IgD-negative memory B cell (primary cell): ENCODE measurements around the gene LAMC2. TPM values are rescaled to one million over a fixed set of nuclear protein-coding genes. Genes with fewer than 3 reads are reported as not detected.

Experiments used
- H3K27ac Mint-ChIP-seq, 3 donors: one replicate each; pipeline ENCODE4 v1.8.0; 2020 to 2022; ENCODE audit warnings: mild to moderate bottlenecking in 3 of 3, mixed read lengths in 3 of 3, moderate library complexity in 1 of 3
- H3K27me3 Mint-ChIP-seq: one replicate; pipeline ENCODE4 v1.8.0; 2021; ENCODE audit warnings: mixed read lengths
- H3K36me3 Mint-ChIP-seq: one replicate; pipeline ENCODE4 v1.8.0; 2020; ENCODE audit warnings: mild to moderate bottlenecking, mixed read lengths
- H3K4me1 Mint-ChIP-seq, 3 donors: one replicate each; pipeline ENCODE4 v1.8.0; 2020 to 2022; ENCODE audit warnings: mixed read lengths in 3 of 3, mild to moderate bottlenecking in 1 of 3
- H3K4me3 Mint-ChIP-seq, 4 donors: one replicate each; pipeline ENCODE4 v1.8.0; 2020 to 2022; ENCODE audit warnings: mild to moderate bottlenecking in 4 of 4, mixed read lengths in 4 of 4, moderate library complexity in 3 of 4
- H3K9me3 Mint-ChIP-seq, 3 donors: one replicate each; pipeline ENCODE4 v1.8.0; 2020 to 2021; ENCODE audit warnings: mixed read lengths in 3 of 3, mild to moderate bottlenecking in 1 of 3
- polyA plus RNA-seq: library from polyadenylated mRNA; unstranded; fragments of 300-500 nt; fragmentation: Illumina TruSeq; gene quantifications from one replicate; pipeline ENCODE4 v1.2.3, GENCODE V29; 2021

The LAMC2 gene
- polyA plus RNA-seq, 1 donor from 2014 or later: not detected

GRCh38 chr1:183215076-183215720, 29.1 kb downstream of the LAMC2 start:
- no peaks in the 10 kb centered on the region for H3K36me3 Mint-ChIP-seq
- H3K9me3 Mint-ChIP-seq: no peaks in the 10 kb centered on the region
- no peak overlapping the region for H3K27ac Mint-ChIP-seq
- no peak overlapping the region for H3K4me3 Mint-ChIP-seq
- H3K4me1 Mint-ChIP-seq: peaks cover 0 to 6% (median 6%) of the 10 kb centered on the region in 3 donors
- peaks cover 18% of the 10 kb centered on the region for H3K27me3 Mint-ChIP-seq

- no peaks in the 10 kb centered on the region for H3K9me3 Mint-ChIP-seq
- no peak overlapping the region for H3K27ac Mint-ChIP-seq
- peaks cover 16% of the 10 kb centered on the region for H3K27me3 Mint-ChIP-seq
- H3K4me1 Mint-ChIP-seq: peaks cover 0 to 6% (median 6%) of the 10 kb centered on the region in 3 donors
- no peak overlapping the region for H3K4me3 Mint-ChIP-seq
- H3K36me3 Mint-ChIP-seq: no peaks in the 10 kb centered on the region
Observed at GRCh38 chr1:183215936-183216335, 29.9 kb downstream of the LAMC2 start.

DNA sequence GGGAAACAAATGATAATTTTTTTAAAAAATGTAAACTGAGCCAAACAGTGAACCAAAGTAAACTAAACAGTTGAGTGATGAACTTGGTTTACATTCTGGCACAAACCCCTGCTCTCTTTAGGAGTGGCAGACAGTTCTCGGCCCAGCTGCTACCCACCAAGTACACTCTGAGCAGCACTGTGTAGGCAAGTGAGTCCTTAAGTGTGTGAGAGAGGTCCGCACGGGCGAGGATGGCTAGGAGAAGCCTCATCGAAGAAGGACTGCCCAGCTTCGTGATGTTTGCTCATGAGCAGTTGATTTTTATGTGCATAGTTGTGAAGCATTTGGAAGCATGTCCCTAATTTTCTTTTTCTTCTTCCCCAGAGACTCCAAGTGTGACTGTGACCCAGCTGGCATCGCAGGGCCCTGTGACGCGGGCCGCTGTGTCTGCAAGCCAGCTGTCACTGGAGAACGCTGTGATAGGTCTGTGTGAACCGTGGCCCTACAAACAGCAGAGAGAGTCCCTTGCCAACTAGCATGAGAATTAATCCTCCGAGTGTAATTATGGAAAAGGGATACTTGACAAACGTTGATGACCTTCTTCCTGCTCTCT, 32.1 kb downstream of the LAMC2 start:
- H3K36me3 Mint-ChIP-seq: no peaks in the 10 kb centered on the region
- no peak overlapping the region for H3K4me3 Mint-ChIP-seq
- no peaks in the 10 kb centered on the region for H3K9me3 Mint-ChIP-seq
- H3K27ac Mint-ChIP-seq: no peak overlapping the region
- peaks cover 16% of the 10 kb centered on the region for H3K27me3 Mint-ChIP-seq
- H3K4me1 Mint-ChIP-seq: peaks cover 0 to 6% (median 6%) of the 10 kb centered on the region in 3 donors

DNA sequence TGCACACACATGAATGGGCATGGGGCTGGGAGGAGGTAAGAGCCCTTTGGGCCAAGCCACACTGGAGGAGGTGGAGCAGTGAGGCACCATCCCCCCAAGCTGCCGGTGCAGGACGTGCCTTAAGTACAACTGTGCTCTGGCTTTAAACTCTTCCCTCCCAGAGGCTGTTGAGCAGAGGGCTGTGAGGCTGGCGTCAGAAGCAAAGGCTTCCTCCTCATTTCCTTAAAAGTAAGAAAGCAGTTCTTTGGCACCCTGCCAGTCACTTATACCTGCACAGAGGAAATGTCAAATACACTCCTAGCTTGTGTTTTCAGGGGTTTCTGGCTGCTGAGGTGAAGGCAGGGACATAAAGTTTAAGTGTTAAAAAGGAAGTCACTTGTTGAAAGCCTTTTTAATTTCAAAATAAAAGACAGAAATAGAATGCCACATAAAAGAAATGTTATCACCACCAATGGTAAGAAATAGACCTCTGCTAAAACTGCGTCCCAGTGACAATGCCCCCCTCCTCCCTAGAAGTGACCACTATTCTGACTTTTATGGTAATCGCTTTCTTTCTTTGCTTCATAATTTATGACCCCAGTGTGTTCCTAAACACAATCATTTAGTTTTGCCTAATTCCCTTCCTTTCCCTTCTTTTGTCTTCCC, 33.0 kb downstream of the LAMC2 start:
- no peaks in the 10 kb centered on the region for H3K9me3 Mint-ChIP-seq
- H3K27ac Mint-ChIP-seq: no peak overlapping the region
- no peaks in the 10 kb centered on the region for H3K36me3 Mint-ChIP-seq
- no peak overlapping the region for H3K4me3 Mint-ChIP-seq
- H3K27me3 Mint-ChIP-seq: peaks cover 16% of the 10 kb centered on the region
- peaks cover 0 to 6% (median 6%) of the 10 kb centered on the region in 3 donors for H3K4me1 Mint-ChIP-seq

- peaks cover 0 to 6% (median 6%) of the 10 kb centered on the region in 3 donors for H3K4me1 Mint-ChIP-seq
- peaks cover 11% of the 10 kb centered on the region for H3K27me3 Mint-ChIP-seq
- no peak overlapping the region for H3K27ac Mint-ChIP-seq
- H3K4me3 Mint-ChIP-seq: no peak overlapping the region
- H3K36me3 Mint-ChIP-seq: no peaks in the 10 kb centered on the region
- H3K9me3 Mint-ChIP-seq: no peaks in the 10 kb centered on the region
Observed at GRCh38 chr1:183219616-183220009, 33.5 kb downstream of the LAMC2 start.

- no peaks in the 10 kb centered on the region for H3K9me3 Mint-ChIP-seq
- H3K27ac Mint-ChIP-seq: no peak overlapping the region
- no peaks in the 10 kb centered on the region for H3K36me3 Mint-ChIP-seq
- H3K4me1 Mint-ChIP-seq: peaks cover 2 to 12% (median 5%) of the 10 kb centered on the region in 3 donors
- H3K4me3 Mint-ChIP-seq: no peak overlapping the region
- peaks cover 14% of the 10 kb centered on the region for H3K27me3 Mint-ChIP-seq
Observed at GRCh38 chr1:183222909-183223308, 36.8 kb downstream of the LAMC2 start.

DNA sequence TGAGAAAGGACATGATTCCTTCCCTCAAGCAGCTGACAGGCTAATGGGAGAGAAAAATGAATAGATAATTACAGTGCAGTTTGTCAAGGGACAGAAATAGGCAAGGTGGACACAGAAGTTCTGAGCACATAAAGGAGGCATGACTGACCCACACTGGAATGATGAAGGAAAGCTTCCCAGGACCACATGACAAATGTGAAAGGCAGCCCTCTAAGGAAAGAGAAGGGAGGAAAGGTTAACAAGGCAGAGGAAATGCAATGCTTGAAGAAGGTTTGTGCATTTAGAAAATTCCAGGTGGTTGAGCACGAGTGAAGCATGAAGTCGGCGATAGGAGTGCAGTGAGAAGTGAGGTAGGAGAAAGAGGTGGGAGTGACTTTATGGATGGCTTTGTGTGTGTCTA, 37.4 kb downstream of the LAMC2 start:
- no peak overlapping the region for H3K27ac Mint-ChIP-seq
- H3K9me3 Mint-ChIP-seq: no peaks in the 10 kb centered on the region
- H3K4me3 Mint-ChIP-seq: no peak overlapping the region
- peaks cover 14% of the 10 kb centered on the region for H3K27me3 Mint-ChIP-seq
- peaks cover 1 to 12% (median 5%) of the 10 kb centered on the region in 3 donors for H3K4me1 Mint-ChIP-seq
- no peaks in the 10 kb centered on the region for H3K36me3 Mint-ChIP-seq

GRCh38 chr1:183226361-183226760, 40.3 kb downstream of the LAMC2 start:
- Mint-ChIP-seq H3K4me3 (no peak overlapping the region), H3K27ac (no peak overlapping the region), H3K9me3 (no peaks in the 10 kb centered on the region), H3K27me3 (peaks cover 4% of the 10 kb centered on the region), H3K36me3 (no peaks in the 10 kb centered on the region), H3K4me1 (peaks cover 0 to 6% (median 5%) of the 10 kb centered on the region in 3 donors)

GRCh38 chr1:183226963-183227362, 40.9 kb downstream of the LAMC2 start:
- H3K27me3 Mint-ChIP-seq: peaks cover 4% of the 10 kb centered on the region

GRCh38 chr1:183227422-183228346, 41.6 kb downstream of the LAMC2 start:
- H3K4me3 Mint-ChIP-seq: no peak overlapping the region
- peaks cover 4% of the 10 kb centered on the region for H3K27me3 Mint-ChIP-seq
- H3K4me1 Mint-ChIP-seq: peaks cover under 1 to 6% (median 5%) of the 10 kb centered on the region in 3 donors
- no peak overlapping the region for H3K27ac Mint-ChIP-seq
- no peaks in the 10 kb centered on the region for H3K36me3 Mint-ChIP-seq
- H3K9me3 Mint-ChIP-seq: no peaks in the 10 kb centered on the region

More at GRCh38 chr1:183226963-183227362, 40.9 kb downstream of the LAMC2 start:
- Mint-ChIP-seq H3K9me3 (no peaks in the 10 kb centered on the region), H3K4me3 (no peak overlapping the region), H3K27ac (no peak overlapping the region), H3K36me3 (no peaks in the 10 kb centered on the region), H3K4me1 (peaks cover 0 to 6% (median 5%) of the 10 kb centered on the region in 3 donors)

DNA sequence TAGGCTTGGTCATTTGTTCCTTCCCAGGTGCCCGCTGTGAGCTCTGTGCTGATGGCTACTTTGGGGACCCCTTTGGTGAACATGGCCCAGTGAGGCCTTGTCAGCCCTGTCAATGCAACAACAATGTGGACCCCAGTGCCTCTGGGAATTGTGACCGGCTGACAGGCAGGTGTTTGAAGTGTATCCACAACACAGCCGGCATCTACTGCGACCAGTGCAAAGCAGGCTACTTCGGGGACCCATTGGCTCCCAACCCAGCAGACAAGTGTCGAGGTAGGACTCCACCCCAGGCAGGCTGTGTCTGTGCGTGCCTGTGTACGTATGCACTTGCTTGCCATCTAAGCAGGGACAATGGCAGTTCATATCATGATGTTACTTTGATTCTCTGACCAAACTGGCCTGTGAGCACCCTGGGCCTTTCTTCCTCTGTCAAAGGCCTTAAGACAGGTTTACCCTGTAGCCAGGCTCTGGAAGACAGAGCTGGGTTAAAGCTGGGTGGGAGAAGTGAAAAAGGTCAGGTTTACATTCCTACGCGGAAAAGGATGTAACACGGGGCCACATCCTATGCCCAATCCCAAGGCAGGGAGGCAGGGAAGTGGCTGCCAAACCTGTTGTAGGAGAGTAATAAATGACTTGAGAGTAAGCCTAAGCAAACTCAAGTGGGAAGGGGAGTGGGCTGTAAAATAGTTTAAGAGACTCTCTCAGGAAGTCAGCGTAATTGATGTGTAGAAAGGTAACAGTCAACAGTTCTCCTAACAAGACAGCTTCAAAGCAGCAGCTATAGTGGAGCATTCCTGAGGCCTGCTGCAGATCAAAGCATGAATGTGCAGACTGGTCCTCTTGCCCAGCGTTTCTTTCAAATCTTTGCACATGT, 42.5 kb downstream of the LAMC2 start:
- Mint-ChIP-seq H3K27ac (no peak overlapping the region), H3K27me3 (peaks cover 4% of the 10 kb centered on the region), H3K9me3 (no peaks in the 10 kb centered on the region), H3K4me3 (no peak overlapping the region), H3K36me3 (no peaks in the 10 kb centered on the region), H3K4me1 (peaks cover 5 to 8% (median 7%) of the 10 kb centered on the region in 3 donors)

DNA sequence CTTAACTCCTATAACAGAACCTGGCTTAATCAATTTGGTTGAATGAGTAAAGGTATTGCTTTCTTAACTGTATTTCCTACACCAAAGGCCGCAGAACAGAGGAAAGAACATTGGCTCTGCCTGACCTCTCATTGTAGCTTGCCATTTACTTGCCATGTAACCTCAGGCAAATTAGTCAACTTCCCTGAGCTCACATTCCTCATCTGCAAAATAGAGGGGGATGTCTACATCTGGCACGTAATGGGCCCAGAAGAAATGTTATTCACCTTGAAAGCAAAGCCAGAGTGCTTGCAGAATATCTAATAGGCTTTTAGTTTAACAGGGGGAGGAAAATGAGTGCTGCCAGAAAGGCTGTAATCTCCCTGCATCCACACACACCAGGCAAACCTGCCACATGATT, 44.3 kb downstream of the LAMC2 start:
- Mint-ChIP-seq H3K9me3 (no peaks in the 10 kb centered on the region), H3K4me3 (no peak overlapping the region), H3K27ac (no peak overlapping the region), H3K36me3 (no peaks in the 10 kb centered on the region), H3K27me3 (peaks cover 4% of the 10 kb centered on the region), H3K4me1 (peaks cover 5 to 8% (median 7%) of the 10 kb centered on the region in 3 donors)

GRCh38 chr1:183231545-183231944, 45.5 kb downstream of the LAMC2 start:
- H3K4me1 Mint-ChIP-seq: peaks cover 5 to 8% (median 7%) of the 10 kb centered on the region in 3 donors
- H3K9me3 Mint-ChIP-seq: no peaks in the 10 kb centered on the region
- no peak overlapping the region for H3K4me3 Mint-ChIP-seq
- no peaks in the 10 kb centered on the region for H3K36me3 Mint-ChIP-seq
- H3K27me3 Mint-ChIP-seq: peaks cover 6% of the 10 kb centered on the region
- H3K27ac Mint-ChIP-seq: no peak overlapping the region

DNA sequence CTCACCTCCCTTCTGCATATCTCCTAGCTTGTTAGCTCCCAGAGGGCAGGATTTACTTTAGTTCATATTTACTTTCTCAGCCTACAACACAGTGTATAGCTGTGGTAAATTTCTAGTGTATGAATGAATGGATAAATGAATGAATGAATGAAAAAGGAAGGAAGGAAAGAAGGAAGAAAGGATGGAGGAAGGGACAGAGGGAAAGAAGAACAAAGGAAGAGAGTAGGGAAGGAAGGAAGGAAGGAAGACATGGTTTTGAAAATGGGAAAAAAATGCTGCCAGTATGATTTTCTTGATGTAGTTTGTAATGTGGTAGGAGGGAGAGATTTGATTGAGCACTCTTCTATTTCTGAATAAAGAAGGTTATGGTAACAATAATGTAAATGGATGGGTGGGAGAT, 47.0 kb downstream of the LAMC2 start:
- Mint-ChIP-seq H3K27me3 (peaks cover 4% of the 10 kb centered on the region), H3K9me3 (no peaks in the 10 kb centered on the region), H3K27ac (no peak overlapping the region), H3K36me3 (no peaks in the 10 kb centered on the region), H3K4me1 (peaks cover 0 to 7% (median 2%) of the 10 kb centered on the region in 3 donors), H3K4me3 (no peak overlapping the region)
